ENCODE measurements around the gene KLC4.

GRCh38 chr6:43036712-43037111 is 22.7 kb upstream of the KLC4 start:
- no peak for TF ChIP-seq POLR2A (IDR thresholded peaks at IDR 0.05)
- TF ChIP-seq CTCF (IDR thresholded peaks at IDR 0.05), result no peak
- no peak for TF ChIP-seq POLR2AphosphoS5 (IDR thresholded peaks at IDR 0.05)
- no peak for TF ChIP-seq EP300 (IDR thresholded peaks at IDR 0.05)

Measured in gastroesophageal sphincter (tissue), 3 donors.